Measurements from ENCODE around the gene TBATA.

DNA sequence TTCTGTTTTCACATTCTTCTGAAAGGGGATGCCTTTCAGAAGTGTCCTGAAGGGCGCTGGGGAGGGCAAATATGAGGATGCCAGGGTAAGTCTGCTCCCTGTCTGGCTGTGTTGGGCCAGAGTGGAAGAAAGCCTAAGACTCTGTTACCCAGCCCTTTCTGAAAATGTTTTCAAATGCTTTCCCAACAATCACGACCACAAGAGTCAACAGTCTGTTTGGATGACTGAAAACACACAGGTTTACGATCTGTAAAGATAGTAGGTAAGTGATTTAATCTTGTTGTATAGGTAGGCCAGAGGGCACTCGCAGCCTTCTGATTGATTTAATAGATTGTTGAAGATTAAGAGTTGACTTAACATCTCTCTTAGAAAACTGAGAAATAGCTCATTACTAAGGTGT, 43.7 kb upstream of the TBATA start:
- TF ChIP-seq, protein P1, sequence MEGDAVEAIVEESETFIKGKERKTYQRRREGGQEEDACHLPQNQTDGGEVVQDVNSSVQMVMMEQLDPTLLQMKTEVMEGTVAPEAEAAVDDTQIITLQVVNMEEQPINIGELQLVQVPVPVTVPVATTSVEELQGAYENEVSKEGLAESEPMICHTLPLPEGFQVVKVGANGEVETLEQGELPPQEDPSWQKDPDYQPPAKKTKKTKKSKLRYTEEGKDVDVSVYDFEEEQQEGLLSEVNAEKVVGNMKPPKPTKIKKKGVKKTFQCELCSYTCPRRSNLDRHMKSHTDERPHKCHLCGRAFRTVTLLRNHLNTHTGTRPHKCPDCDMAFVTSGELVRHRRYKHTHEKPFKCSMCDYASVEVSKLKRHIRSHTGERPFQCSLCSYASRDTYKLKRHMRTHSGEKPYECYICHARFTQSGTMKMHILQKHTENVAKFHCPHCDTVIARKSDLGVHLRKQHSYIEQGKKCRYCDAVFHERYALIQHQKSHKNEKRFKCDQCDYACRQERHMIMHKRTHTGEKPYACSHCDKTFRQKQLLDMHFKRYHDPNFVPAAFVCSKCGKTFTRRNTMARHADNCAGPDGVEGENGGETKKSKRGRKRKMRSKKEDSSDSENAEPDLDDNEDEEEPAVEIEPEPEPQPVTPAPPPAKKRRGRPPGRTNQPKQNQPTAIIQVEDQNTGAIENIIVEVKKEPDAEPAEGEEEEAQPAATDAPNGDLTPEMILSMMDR (IDR thresholded peaks at IDR 0.05): no peak
- no peak for TF ChIP-seq POLR2A (IDR thresholded peaks at IDR 0.05)

All from uterus (tissue), 2 donors.